Measurements from ENCODE around the gene TRPM3. TPM values are rescaled to one million over a fixed set of nuclear protein-coding genes. Genes with fewer than 3 reads are reported as not detected.

The TRPM3 gene
- total and polyA plus RNA-seq, 2 of the 8 experiments (the other 6 are each of a cell fraction or from before 2014, with no cell fraction given): 2.4 to 10.9 TPM

- TF ChIP-seq SIX5 (IDR thresholded peaks at IDR 0.05; ENCODE audit: low read depth, low read length) (no peak), HDAC6 (IDR thresholded peaks at IDR 0.05; ENCODE audit: low read depth, low read length) (no peak), ZNF274 (IDR thresholded peaks at IDR 0.05; ENCODE audit: borderline replicate concordance, extremely low read depth, low read length) (no peak), CBX5 (IDR thresholded peaks at IDR 0.05; ENCODE audit: low read depth, low read length) (no peak)
Measured at GRCh38 chr9:71079451-71079850, 42.0 kb downstream of the TRPM3 start (continued).

Data from H1 (cell line).